ENCODE data around the gene MMP24OS. TPM values are rescaled to one million over a fixed set of nuclear protein-coding genes. Genes with fewer than 3 reads are reported as not detected.

MMP24OS gene
- total and polyA plus RNA-seq, 7 donors: 23.2 to 115 (median 39.8) TPM

DNA sequence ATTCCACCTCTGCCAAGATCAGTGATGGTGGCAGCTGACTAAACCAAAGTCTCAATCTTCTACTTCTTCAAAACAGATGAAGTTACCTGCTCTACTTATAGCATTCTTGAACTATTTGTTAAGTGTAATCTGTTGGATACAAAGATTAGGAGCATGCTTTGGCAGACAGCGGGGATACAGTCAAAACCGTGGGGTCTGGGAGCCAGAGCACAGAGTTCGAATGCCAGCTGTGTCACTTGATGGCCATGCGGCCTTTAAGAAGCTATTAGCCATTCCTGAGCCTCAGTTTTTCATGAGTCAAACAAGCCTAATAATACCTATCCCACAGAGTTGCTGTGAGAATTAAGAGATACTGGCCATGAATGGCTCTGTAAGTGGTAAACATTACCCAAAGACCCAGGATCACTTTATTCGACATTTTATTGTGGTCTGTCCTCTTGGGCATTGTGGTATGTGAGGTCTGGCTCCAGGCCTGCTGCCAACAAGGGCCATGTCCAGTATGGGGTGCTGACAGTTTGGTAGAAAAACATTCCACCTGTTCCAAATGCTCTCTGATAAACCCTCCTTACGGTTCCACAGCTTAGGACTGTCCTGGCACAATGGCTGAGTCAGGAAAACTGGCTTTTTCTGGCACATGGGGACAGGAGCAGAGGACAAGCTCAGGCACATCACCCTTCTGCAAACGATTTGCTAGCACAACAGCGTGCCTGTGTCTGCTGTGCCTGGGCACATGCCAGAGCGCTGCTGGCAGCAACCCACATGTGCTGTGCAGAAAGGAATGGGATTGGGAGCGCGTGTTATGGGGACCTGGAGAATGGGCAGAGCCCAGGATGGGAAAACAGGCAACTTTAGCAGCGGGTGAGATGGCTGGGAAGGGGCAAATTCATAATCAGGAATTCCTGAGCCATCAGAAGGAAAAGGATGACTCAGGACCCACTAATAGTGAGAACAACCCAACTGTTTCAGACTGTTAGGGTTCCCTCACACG, 30.0 kb upstream of the MMP24OS start:
- peak; percentile 91 for DNase-seq
- H3K36me3 ChIP-seq: peaks cover 0 to 4% (median 0%) of the 10 kb centered on the region in 4 donors
- peaks cover 0 to 61% (median 58%) of the 10 kb centered on the region in 4 donors for H3K4me1 ChIP-seq
- no peak overlapping the region for H3K4me3 ChIP-seq
- H3K9me3 ChIP-seq: no peaks in the 10 kb centered on the region
- WGBS, 2 donors: 85 to 88% methylated on average over 13 of the region's 13 CpGs
- H3K27ac ChIP-seq: peak overlapping the region; percentile 36 to 84 (median 66)
- TF ChIP-seq EP300 (IDR thresholded peaks at IDR 0.05) (no peak), POLR2AphosphoS5 (IDR thresholded peaks at IDR 0.05) (peak in 3 of 4 donors; percentile 42 to 59 (median 58)), POLR2A (IDR thresholded peaks at IDR 0.05) (no peak)
- TF ChIP-seq, protein P1, sequence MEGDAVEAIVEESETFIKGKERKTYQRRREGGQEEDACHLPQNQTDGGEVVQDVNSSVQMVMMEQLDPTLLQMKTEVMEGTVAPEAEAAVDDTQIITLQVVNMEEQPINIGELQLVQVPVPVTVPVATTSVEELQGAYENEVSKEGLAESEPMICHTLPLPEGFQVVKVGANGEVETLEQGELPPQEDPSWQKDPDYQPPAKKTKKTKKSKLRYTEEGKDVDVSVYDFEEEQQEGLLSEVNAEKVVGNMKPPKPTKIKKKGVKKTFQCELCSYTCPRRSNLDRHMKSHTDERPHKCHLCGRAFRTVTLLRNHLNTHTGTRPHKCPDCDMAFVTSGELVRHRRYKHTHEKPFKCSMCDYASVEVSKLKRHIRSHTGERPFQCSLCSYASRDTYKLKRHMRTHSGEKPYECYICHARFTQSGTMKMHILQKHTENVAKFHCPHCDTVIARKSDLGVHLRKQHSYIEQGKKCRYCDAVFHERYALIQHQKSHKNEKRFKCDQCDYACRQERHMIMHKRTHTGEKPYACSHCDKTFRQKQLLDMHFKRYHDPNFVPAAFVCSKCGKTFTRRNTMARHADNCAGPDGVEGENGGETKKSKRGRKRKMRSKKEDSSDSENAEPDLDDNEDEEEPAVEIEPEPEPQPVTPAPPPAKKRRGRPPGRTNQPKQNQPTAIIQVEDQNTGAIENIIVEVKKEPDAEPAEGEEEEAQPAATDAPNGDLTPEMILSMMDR (IDR thresholded peaks at IDR 0.05): no peak
- H3K27me3 ChIP-seq: no peaks in the 10 kb centered on the region
- intact Hi-C loops (cut with DNase I): loop anchor here (5.0 kb wide), 1 partner anchor 34 kb away; no protein-coding TSS in a partner anchor

DNA sequence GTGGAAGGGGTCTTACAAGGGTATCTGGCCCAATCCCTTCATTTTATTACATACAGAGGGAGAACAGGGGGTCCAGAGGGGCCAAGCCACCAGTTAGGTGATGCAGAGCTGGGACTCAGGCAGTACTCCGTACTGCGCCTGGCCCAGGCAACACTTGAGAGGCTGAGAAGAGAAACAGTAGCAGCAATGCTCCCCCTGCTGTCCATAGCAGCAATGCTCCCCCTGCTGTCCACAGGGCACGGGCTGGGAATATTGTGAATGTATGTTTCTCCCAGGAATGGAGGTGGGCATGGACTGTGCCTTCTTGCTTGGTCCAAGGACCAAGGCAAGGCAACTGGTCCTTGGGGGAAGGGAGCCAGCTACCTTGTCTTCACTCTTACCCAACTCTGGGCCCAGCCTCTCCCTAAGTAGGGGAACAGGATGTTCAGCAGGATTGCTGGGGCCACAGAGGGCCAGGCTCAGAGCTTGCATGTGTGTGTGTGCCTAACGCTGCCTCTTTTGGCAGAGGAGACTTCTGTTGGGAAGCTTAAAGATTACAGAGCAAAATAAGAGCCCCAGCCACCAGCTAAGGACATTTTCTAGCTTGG, 29.1 kb upstream of the MMP24OS start:
- H3K9me3 ChIP-seq: no peaks in the 10 kb centered on the region
- TF ChIP-seq, protein P1 (IDR thresholded peaks at IDR 0.05): peak; percentile 33 to 55 (median 48)
- TF ChIP-seq EP300 (IDR thresholded peaks at IDR 0.05) (peak in 1 of 4 donors; percentile 25), POLR2A (IDR thresholded peaks at IDR 0.05) (no peak), POLR2AphosphoS5 (IDR thresholded peaks at IDR 0.05) (no peak)
- no peaks in the 10 kb centered on the region for H3K27me3 ChIP-seq
- intact Hi-C loops (cut with DNase I): loop anchor here (5.0 kb wide), 1 partner anchor 35 kb away; no protein-coding TSS in a partner anchor
- H3K4me1 ChIP-seq: peaks cover 0 to 71% (median 67%) of the 10 kb centered on the region in 4 donors
- H3K27ac ChIP-seq: peak overlapping the region; percentile 36 to 84 (median 66)
- DNase-seq: no peak
- peaks cover 0 to 4% (median 0%) of the 10 kb centered on the region in 4 donors for H3K36me3 ChIP-seq
- 34 to 57% methylated on average over 4 of the region's 4 CpGs for WGBS, 2 donors
- no peak overlapping the region for H3K4me3 ChIP-seq

DNA sequence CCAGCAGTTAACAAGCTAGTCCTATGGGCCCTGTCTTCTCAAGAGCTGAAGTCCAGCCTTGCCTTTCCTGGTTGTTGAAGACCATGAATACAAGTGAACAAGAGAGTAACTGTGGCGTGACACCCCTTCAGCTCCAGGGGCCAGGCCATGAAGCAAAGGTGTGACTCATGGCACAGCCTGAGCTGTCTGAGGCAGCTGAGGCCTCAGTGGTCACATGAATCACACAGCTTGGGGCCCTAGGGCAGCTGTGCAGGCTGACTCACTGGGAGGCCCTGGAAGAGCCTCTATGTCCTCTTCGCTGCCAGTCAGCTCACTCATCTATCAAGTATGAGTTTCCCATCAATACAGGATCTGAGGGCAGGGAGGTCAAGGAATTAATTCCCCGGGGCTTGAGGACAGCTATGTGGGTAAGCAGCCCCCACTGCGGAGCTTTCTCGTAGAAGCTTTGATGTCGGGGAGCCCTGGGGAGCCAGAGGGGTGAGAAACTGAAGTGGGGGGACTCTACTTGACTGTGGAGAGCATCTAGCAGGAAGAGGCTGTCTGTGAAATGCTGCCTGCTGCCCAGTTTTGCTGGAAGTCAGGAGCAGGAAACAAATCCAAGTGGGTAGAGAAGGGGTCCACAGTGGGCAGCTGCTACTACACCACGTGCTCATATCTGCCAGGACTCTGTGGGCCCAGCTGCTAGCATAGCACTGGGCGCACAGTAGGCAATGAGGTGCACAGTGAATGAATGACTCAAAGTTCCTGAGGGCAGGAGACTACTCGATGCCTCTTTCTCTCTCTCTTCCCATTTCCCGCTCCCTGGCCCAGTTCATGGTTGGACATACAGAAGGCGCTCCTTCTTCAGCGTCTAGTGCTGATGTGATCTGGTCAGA, 28.0 kb upstream of the MMP24OS start:
- no peaks in the 10 kb centered on the region for H3K27me3 ChIP-seq
- peaks cover 0 to 75% (median 68%) of the 10 kb centered on the region in 4 donors for H3K4me1 ChIP-seq
- DNase-seq: no peak
- WGBS, 2 donors: 89 to 90% methylated on average over 12 of the region's 12 CpGs
- peaks cover 0 to 4% (median 0%) of the 10 kb centered on the region in 4 donors for H3K36me3 ChIP-seq
- intact Hi-C loops (cut with DNase I): loop anchor here (5.0 kb wide), 1 partner anchor 36 kb away; no protein-coding TSS in a partner anchor
- no peak overlapping the region for H3K4me3 ChIP-seq
- peak overlapping the region; percentile 48 to 84 (median 66) for H3K27ac ChIP-seq
- no peaks in the 10 kb centered on the region for H3K9me3 ChIP-seq
- TF ChIP-seq POLR2AphosphoS5 (IDR thresholded peaks at IDR 0.05) (peak in 1 of 4 donors; percentile 58), EP300 (IDR thresholded peaks at IDR 0.05) (no peak), POLR2A (IDR thresholded peaks at IDR 0.05) (no peak)
- TF ChIP-seq, protein P1 (IDR thresholded peaks at IDR 0.05): no peak

DNA sequence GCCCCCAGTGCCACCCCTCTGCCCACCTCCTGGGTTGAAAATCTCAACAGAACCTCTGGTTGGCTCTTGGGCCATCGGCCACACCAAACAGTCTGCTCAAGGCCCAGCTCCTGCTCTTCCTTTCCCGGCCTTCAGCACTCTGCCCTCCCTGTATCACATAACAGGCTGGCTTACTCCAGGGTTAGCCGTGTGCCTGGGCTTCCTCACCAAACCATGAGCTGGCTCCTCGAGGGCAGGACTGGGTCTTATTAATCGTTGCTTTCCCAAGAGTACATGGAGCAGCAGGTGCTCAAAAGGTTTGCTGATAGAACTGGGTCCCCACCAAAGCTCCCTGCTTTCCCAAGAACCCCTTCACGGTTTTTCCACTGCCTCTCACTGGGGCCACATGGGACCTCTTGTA, 27.0 kb upstream of the MMP24OS start:
- intact Hi-C loops (cut with DNase I): loop anchor here (5.0 kb wide), 1 partner anchor 37 kb away; no protein-coding TSS in a partner anchor
- no peak for DNase-seq
- Histone ChIP-seq H3K9me3 (no peaks in the 10 kb centered on the region), H3K27ac (peak overlapping the region in 3 of 4 donors; percentile 59 to 84 (median 74)), H3K27me3 (no peaks in the 10 kb centered on the region), H3K4me1 (peaks cover 0 to 75% (median 68%) of the 10 kb centered on the region in 4 donors), H3K36me3 (peaks cover 0 to 4% (median 0%) of the 10 kb centered on the region in 4 donors), H3K4me3 (no peak overlapping the region)
- TF ChIP-seq, protein P1 (IDR thresholded peaks at IDR 0.05): no peak
- no peak for TF ChIP-seq POLR2A (IDR thresholded peaks at IDR 0.05)
- TF ChIP-seq POLR2AphosphoS5 (IDR thresholded peaks at IDR 0.05): no peak
- TF ChIP-seq EP300 (IDR thresholded peaks at IDR 0.05): no peak
- 91 to 94% methylated on average over 6 of the region's 6 CpGs for WGBS, 2 donors

Data from sigmoid colon (tissue), 7 donors.